OCI-LY1 (cell line): ENCODE measurements around the gene TRMU.

Experiments used
- CTCF ChIP-seq: fragments of 200-600 bp; sonication (generic), shearing (Covaris generic); IDR thresholded peaks from 2 replicates; pipeline ENCODE4 v1.5.1; 2017; ENCODE audit warnings: mild to moderate bottlenecking, antibody characterized with exemption, low read length, moderate library complexity, mixed read lengths
- EZH2 ChIP-seq: fragments of 200-600 bp; sonication (generic), shearing (Covaris generic); IDR thresholded peaks from 2 replicates; pipeline ENCODE4 v1.8.0; 2017; ENCODE audit warnings: borderline replicate concordance, mixed run types, mild to moderate bottlenecking, antibody characterized with exemption, low read length, moderate library complexity, mixed read lengths

GRCh38 chr22:46288846-46289243 is 46.7 kb upstream of the TRMU start:
- TF ChIP-seq CTCF (no peak), EZH2 (no peak)
